Measurements from ENCODE around the gene CCDC177. TPM values are rescaled to one million over a fixed set of nuclear protein-coding genes. Genes with fewer than 3 reads are reported as not detected.
"Not testable (repeated sequence)": the region's sequence is repeated elsewhere in the genome, so short reads cannot be mapped to it uniquely, and the experiment has no call there.

The CCDC177 gene
- polyA plus RNA-seq, 1 experiment, result not detected

DNA sequence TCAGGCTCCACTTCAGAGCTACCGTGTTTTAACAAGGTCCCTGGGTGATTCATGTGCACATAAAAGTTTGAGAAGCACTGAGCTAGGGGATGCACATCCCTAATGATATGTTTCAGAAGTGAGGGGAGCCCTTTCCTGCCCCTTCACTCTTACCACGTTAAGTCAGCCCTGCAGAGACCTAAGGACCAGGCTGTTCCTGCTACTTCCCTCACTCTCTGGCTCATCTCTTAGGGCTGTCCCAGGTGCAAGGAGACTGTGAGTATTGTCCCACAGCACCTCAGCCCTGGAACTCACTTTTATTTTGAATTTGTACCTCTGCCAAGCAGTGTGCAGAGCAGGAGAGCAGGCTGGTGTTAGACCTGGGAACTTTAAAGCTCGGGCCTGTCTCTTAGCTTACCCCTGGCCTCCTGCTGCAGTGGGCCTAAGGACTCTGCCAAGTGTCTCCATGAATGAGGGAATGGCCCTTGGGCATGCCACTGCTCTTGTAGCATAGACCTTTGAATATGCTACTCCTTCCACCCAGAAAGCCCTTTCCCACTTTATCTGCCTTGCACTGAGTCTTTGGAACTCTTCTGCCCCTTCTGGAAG lies 25.7 kb upstream of the CCDC177 start:
- CTCF ChIA-PET, result interaction anchor here (1.2 to 1.3 kb wide), 2 partner anchors 16 to 127 kb away, joined by 5 to 6 read pairs; no protein-coding TSS in a partner anchor
- DNase-seq (ENCODE audit: low read depth, low spot score), result no peak

DNA sequence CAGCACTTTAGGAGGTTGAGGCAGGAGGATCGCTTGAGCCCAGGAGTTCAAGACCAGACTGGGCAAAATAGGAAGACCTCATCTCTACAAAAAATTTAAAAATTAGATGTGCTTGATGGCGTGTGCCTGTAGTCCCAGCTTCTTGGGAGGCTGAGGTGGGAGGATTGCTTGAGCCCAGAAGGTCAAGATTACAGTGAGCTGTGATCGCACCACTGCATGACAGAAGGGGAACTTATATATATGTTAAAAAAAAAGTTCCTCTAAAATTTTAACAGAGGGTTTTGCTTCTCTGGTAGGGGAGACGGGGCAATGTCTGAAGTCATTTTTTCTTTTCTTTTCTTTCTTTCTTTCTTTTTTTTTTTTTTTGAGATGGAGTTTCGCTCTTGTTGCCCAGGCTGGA lies 24.8 kb upstream of the CCDC177 start:
- H3K4me3 ChIP-seq (ENCODE audit: low read depth, low read length); DNase-seq (ENCODE audit: low read depth, low spot score); H3K27me3 ChIP-seq (ENCODE audit: control insufficient read depth, insufficient read depth, low read length); POLR2A ChIA-PET; H3K27ac ChIP-seq (ENCODE audit: low read depth, low read length); H3K9me3 ChIP-seq (ENCODE audit: control insufficient read depth, insufficient read depth, low read length): not testable (repeated sequence)
- CTCF ChIA-PET, result interaction anchor here (1.0 to 1.3 kb wide), 3 partner anchors 15 to 128 kb away, joined by 3 to 5 read pairs (median 4); no protein-coding TSS in a partner anchor

More for the DNA sequence above, 25.7 kb upstream of the CCDC177 start:
- H3K9me3 ChIP-seq (ENCODE audit: control insufficient read depth, insufficient read depth, low read length), result no peaks in the 10 kb centered on the region
- H3K4me3 ChIP-seq (ENCODE audit: low read depth, low read length), result no peak overlapping the region
- POLR2A ChIA-PET, result no interaction called here
- H3K27ac ChIP-seq (ENCODE audit: low read depth, low read length), result no peak overlapping the region
- no peaks in the 10 kb centered on the region for H3K27me3 ChIP-seq (ENCODE audit: control insufficient read depth, insufficient read depth, low read length)
- TF ChIP-seq, protein P1, sequence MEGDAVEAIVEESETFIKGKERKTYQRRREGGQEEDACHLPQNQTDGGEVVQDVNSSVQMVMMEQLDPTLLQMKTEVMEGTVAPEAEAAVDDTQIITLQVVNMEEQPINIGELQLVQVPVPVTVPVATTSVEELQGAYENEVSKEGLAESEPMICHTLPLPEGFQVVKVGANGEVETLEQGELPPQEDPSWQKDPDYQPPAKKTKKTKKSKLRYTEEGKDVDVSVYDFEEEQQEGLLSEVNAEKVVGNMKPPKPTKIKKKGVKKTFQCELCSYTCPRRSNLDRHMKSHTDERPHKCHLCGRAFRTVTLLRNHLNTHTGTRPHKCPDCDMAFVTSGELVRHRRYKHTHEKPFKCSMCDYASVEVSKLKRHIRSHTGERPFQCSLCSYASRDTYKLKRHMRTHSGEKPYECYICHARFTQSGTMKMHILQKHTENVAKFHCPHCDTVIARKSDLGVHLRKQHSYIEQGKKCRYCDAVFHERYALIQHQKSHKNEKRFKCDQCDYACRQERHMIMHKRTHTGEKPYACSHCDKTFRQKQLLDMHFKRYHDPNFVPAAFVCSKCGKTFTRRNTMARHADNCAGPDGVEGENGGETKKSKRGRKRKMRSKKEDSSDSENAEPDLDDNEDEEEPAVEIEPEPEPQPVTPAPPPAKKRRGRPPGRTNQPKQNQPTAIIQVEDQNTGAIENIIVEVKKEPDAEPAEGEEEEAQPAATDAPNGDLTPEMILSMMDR (IDR thresholded peaks at IDR 0.05; ENCODE audit: low read depth, low read length), result no peak

DNA sequence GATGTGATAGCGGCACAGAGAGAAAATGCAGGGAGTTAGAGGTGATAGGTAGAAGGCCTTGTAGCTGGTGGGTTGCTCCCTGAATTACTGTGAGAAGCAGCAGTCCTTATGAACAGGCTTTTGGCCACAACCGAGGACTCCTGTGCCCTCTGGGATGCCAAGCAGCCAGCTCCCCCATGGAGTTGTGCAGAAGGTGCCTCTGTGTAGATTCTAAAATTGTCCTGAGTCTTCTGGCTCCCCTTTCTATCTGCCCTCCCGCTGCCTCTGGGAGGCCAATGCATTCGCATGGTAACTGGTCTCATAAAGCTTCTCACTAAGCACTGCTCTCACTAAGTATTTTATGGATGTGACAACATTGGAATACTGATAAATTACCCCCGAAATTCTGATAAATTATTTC lies 20.7 kb upstream of the CCDC177 start:
- TF ChIP-seq, protein P1 (IDR thresholded peaks at IDR 0.05; ENCODE audit: low read depth, low read length), result no peak
- DNase-seq (ENCODE audit: low read depth, low spot score), result no peak
- POLR2A ChIA-PET, result no interaction called here
- CTCF ChIA-PET, result interaction anchor here (0.6 to 3.4 kb wide), 3 partner anchors 9 to 132 kb away, joined by 3 to 31 read pairs (median 3); no protein-coding TSS in a partner anchor
- no peaks in the 10 kb centered on the region for H3K9me3 ChIP-seq (ENCODE audit: control insufficient read depth, insufficient read depth, low read length)
- no peak overlapping the region for H3K27ac ChIP-seq (ENCODE audit: low read depth, low read length)
- H3K27me3 ChIP-seq (ENCODE audit: control insufficient read depth, insufficient read depth, low read length), result peaks cover 5% of the 10 kb centered on the region
- no peak overlapping the region for H3K4me3 ChIP-seq (ENCODE audit: low read depth, low read length)

DNA sequence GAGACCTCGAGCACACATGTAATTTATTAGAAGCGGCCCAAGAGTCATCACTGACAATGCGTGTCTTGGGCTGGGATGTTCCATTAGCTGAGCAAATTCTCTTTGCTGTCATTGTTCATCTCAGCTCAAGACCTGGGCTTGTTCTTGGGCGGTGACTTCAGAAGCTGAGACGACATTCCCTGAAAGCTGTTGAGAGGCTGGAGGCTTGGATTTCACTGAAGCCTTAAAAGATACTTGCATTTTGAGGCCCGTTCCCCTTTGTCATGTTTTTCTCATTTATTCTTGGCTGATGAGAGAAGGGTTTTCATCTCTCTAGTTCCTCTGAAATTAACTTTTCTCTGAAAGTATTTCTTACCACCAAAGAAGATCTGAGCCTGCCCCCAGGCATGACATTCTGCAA lies 20.2 kb upstream of the CCDC177 start:
- CTCF ChIA-PET, result interaction anchor here (3.4 kb wide), 1 partner anchor 10 kb away, joined by 31 read pairs; no protein-coding TSS in a partner anchor
- Histone ChIP-seq H3K27me3 (ENCODE audit: control insufficient read depth, insufficient read depth, low read length) (peaks cover 5% of the 10 kb centered on the region), H3K27ac (ENCODE audit: low read depth, low read length) (no peak overlapping the region), H3K9me3 (ENCODE audit: control insufficient read depth, insufficient read depth, low read length) (no peaks in the 10 kb centered on the region), H3K4me3 (ENCODE audit: low read depth, low read length) (no peak overlapping the region)
- TF ChIP-seq, protein P1 (IDR thresholded peaks at IDR 0.05; ENCODE audit: low read depth, low read length), result no peak
- DNase-seq (ENCODE audit: low read depth, low spot score), result no peak
- POLR2A ChIA-PET, result no interaction called here

DNA sequence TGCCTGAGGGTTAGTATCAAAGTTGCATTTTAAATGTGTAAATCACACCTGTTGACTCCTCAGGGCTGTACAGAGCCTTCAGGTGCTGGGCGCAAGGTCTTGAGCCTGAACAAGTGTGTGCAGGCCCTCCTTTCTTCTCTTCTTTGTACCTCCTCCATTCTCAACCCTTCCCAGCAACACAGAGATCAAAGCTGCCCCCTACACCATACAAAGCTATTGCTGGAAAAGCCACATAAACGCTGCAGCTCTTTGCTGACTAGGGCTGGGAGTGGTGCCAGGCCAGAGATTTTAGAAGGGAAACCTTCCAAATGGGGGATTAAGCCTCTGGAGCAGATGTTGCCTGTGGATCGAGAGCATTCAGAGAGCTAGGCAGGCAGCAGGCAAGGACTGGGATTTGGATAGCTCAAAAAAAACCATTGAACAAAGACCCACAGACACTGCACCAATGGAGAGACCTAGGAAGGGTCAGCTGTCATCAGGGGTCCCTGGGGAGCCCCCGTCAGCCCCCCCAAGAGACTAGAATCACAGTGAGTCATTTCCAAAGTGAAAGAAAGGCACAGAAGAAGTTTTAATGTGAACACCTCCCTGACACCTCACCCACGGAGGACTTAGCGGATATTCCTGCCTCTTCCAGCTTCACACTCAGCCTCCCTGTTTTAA lies 18.5 kb upstream of the CCDC177 start:
- ChIA-PET CTCF (interaction anchor here (0.7 to 3.4 kb wide), 6 partner anchors 8 to 134 kb away, joined by 3 to 31 read pairs (median 7); no protein-coding TSS in a partner anchor), POLR2A (interaction anchor here (0.6 to 1.5 kb wide), 3 partner anchors 19 to 174 kb away, joined by 3 to 5 read pairs (median 4); partner anchors contain the start of genes SRSF5 and SUSD6)
- peak overlapping the region; percentile 47 for H3K27ac ChIP-seq (ENCODE audit: low read depth, low read length)
- peaks cover 5% of the 10 kb centered on the region for H3K27me3 ChIP-seq (ENCODE audit: control insufficient read depth, insufficient read depth, low read length)
- peak overlapping the region; percentile 20 for H3K4me3 ChIP-seq (ENCODE audit: low read depth, low read length)
- peak; percentile 70 for DNase-seq (ENCODE audit: low read depth, low spot score)
- no peaks in the 10 kb centered on the region for H3K9me3 ChIP-seq (ENCODE audit: control insufficient read depth, insufficient read depth, low read length)
- TF ChIP-seq, protein P1 (IDR thresholded peaks at IDR 0.05; ENCODE audit: low read depth, low read length), result no peak

All from AG04450 (cell line).